OCI-M2 (cell line): ENCODE measurements around the gene TLK2.
"Not testable (repeated sequence)": the region's sequence is repeated elsewhere in the genome, so short reads cannot be mapped to it uniquely, and the experiment has no call there.

ENCODE experiments used
- DNase-seq: peaks from one replicate; lab custom pipeline; 2025; ENCODE audit not compliant: unreplicated experiment; lab: John Stamatoyannopoulos, UW

The TLK2 gene

GRCh38 chr17:62557532-62557931 lies 78.9 kb downstream of the TLK2 start:
- DNase-seq = not testable (repeated sequence)

GRCh38 chr17:62558941-62559340 lies 80.3 kb downstream of the TLK2 start:
- not testable (repeated sequence) for DNase-seq

- not testable (repeated sequence) for DNase-seq
Measured at GRCh38 chr17:62560971-62561370, 82.3 kb downstream of the TLK2 start.

- no peak for DNase-seq
Measured at GRCh38 chr17:62562656-62563055, 84.0 kb downstream of the TLK2 start.

- DNase-seq = no peak
Measured at GRCh38 chr17:62565817-62566216, 87.2 kb downstream of the TLK2 start.

GRCh38 chr17:62566996-62567578 lies 88.5 kb downstream of the TLK2 start:
- no peak for DNase-seq

- no peak for DNase-seq
Measured at GRCh38 chr17:62572488-62572887, 93.9 kb downstream of the TLK2 start.

- DNase-seq = no peak
Measured at GRCh38 chr17:62572888-62573401, 94.3 kb downstream of the TLK2 start.

GRCh38 chr17:62573480-62574117 lies 95.0 kb downstream of the TLK2 start:
- no peak for DNase-seq

GRCh38 chr17:62576382-62576781 lies 97.8 kb downstream of the TLK2 start:
- no peak for DNase-seq

GRCh38 chr17:62578757-62579487 lies 100.3 kb downstream of the TLK2 start:
- no peak for DNase-seq

GRCh38 chr17:62580947-62581346 lies 102.3 kb downstream of the TLK2 start:
- DNase-seq = no peak

GRCh38 chr17:62581764-62582163 lies 103.1 kb downstream of the TLK2 start:
- no peak for DNase-seq

- no peak for DNase-seq
Measured at GRCh38 chr17:62587554-62587953, 108.9 kb downstream of the TLK2 start.

GRCh38 chr17:62588109-62588508 lies 109.5 kb downstream of the TLK2 start:
- no peak for DNase-seq

GRCh38 chr17:62591333-62591732 lies 112.7 kb downstream of the TLK2 start:
- no peak for DNase-seq

GRCh38 chr17:62591822-62592221 lies 113.2 kb downstream of the TLK2 start:
- not testable (repeated sequence) for DNase-seq

- DNase-seq = no peak
Measured at GRCh38 chr17:62592341-62593099, 113.9 kb downstream of the TLK2 start.

GRCh38 chr17:62595484-62595883 lies 116.9 kb downstream of the TLK2 start:
- DNase-seq = no peak

GRCh38 chr17:62596662-62597061 lies 118.0 kb downstream of the TLK2 start:
- DNase-seq = no peak

GRCh38 chr17:62597150-62597549 lies 118.5 kb downstream of the TLK2 start:
- no peak for DNase-seq
